Type B pancreatic cell (in vitro differentiated cells): ENCODE data around the gene LHPP. TPM values are rescaled to one million over a fixed set of nuclear protein-coding genes. Genes with fewer than 3 reads are reported as not detected.

Experiments
- DNase-seq: peaks from one replicate; pipeline ENCODE4 v3.0.0; 2021; ENCODE audit warnings: mixed read lengths; ENCODE audit not compliant: unreplicated experiment; ENCODE audit errors: extremely low spot score
- H3K27ac Mint-ChIP-seq: 2 replicates; pipeline ENCODE4 v1.8.0; 2021; ENCODE audit warnings: mild to moderate bottlenecking, mixed read lengths
- H3K27me3 Mint-ChIP-seq: 2 replicates; pipeline ENCODE4 v1.8.0; 2021; ENCODE audit warnings: mixed read lengths
- H3K36me3 Mint-ChIP-seq: 2 replicates; pipeline ENCODE4 v1.8.0; 2021; ENCODE audit warnings: mixed read lengths
- H3K4me1 Mint-ChIP-seq: one replicate; pipeline ENCODE4 v1.8.0; 2021; ENCODE audit warnings: mixed read lengths; ENCODE audit not compliant: unreplicated experiment
- H3K4me3 Mint-ChIP-seq: 2 replicates; pipeline ENCODE4 v1.8.0; 2021; ENCODE audit warnings: mild to moderate bottlenecking, mixed read lengths
- H3K9me3 Mint-ChIP-seq: 2 replicates; pipeline ENCODE4 v1.8.0; 2021; ENCODE audit warnings: mixed read lengths
- CTCF ChIP-seq: fragments of 200-600 bp; sonication (generic); conservative IDR thresholded peaks from 2 replicates; pipeline ENCODE4 v1.5.0; 2021; ENCODE audit warnings: antibody characterized with exemption, mild to moderate bottlenecking
- total RNA-seq: library from RNA; stranded (reverse); gene quantifications from 2 replicates; pipeline ENCODE4 v1.2.1, GENCODE V29; 2021; ENCODE audit warnings: low replicate concordance

LHPP gene
- total RNA-seq, 1 donor from 2014 or later, result 12.7 TPM

GRCh38 chr10:124564881-124565280 lies 103.3 kb downstream of the LHPP start:
- peaks cover 18% of the 10 kb centered on the region for H3K4me1 Mint-ChIP-seq
- no peak for TF ChIP-seq CTCF
- DNase-seq, result no peak
- H3K27me3 Mint-ChIP-seq, result peaks cover 5% of the 10 kb centered on the region
- no peaks in the 10 kb centered on the region for H3K36me3 Mint-ChIP-seq
- H3K9me3 Mint-ChIP-seq, result no peaks in the 10 kb centered on the region
- H3K4me3 Mint-ChIP-seq, result no peak overlapping the region
- no peak overlapping the region for H3K27ac Mint-ChIP-seq

DNA sequence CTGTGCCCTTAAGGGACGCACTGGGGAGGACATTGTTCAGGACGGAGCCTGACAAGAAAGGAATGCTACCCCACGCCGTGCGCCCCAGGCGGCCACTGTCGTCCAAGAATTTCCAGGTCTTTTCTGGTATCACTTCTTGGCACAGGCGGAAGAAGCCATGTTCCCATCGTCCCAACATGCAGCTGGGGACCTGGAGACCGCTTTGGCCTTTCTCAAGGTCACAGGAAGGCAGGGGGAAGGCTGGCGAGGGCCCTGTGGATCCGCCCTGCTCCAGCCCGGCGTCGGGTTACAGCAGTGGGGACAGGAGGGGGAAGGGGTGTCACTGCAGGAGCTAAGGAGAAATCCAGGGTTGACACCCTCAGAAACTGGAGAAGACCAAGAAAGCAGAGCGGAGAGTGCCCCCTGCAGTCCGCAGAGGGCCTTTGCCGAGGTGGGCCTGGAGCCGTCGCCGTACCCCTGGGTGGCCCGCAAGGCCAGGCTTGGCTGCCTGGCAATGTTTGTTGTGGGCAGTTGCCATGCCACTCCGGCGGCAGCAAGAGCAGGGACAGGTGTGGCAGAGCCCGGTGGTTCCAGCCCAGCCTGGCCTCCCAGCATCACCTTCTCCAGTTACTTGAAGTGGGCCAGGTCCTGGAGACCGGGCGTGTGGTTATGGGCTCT lies 104.1 kb downstream of the LHPP start:
- H3K36me3 Mint-ChIP-seq, result no peaks in the 10 kb centered on the region
- TF ChIP-seq CTCF, result peak; percentile 63
- H3K27ac Mint-ChIP-seq, result no peak overlapping the region
- no peaks in the 10 kb centered on the region for H3K9me3 Mint-ChIP-seq
- no peak for DNase-seq
- peaks cover 5% of the 10 kb centered on the region for H3K27me3 Mint-ChIP-seq
- no peak overlapping the region for H3K4me3 Mint-ChIP-seq
- H3K4me1 Mint-ChIP-seq, result peaks cover 12% of the 10 kb centered on the region

- H3K27ac Mint-ChIP-seq, result no peak overlapping the region
- H3K9me3 Mint-ChIP-seq, result no peaks in the 10 kb centered on the region
- no peak overlapping the region for H3K4me3 Mint-ChIP-seq
- DNase-seq, result no peak
- H3K36me3 Mint-ChIP-seq, result no peaks in the 10 kb centered on the region
- H3K4me1 Mint-ChIP-seq, result peaks cover 11% of the 10 kb centered on the region
- TF ChIP-seq CTCF, result no peak
- peaks cover 5% of the 10 kb centered on the region for H3K27me3 Mint-ChIP-seq
These were observed 104.7 kb downstream of the LHPP start for GRCh38 chr10:124566222-124566888.

DNA sequence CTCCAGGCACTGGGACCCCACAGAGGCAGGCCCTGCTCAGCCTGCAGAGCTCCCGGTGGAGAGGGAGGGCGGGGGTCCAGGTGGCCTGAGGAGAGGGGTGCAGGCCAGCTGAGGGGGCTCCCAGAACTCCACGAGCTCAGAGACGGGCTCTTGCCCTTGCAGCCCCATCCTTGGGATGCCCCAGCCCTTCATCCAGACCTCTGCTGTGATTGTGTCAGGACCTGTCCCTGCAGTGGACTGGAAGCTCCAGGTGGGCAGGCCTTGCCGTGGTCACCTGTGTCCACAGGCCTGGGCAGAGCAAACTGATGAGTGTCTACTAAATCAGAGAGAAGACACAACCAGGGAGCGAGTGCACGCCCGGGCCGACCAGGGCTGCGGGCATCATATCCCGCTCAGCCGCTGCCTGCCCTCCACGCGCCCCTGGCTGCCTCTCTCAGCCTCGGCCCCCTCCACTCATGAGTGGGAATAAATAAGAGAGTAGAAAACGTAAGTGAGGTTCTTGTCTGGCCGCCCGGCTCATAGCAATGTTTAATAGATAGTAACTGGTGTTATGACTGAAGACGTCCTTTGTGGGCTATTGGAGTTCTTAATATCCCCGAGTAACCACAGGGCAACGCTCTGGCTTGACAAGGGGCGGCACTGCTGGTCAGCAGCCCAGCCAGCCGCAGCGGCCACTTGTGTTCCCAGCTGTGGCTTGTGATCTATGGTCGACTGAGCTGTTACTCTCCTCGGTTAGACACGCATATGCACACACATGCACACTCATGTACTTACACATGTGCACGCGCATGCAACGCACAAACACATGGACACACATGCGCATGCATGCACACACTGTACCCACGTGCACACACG lies 105.6 kb downstream of the LHPP start:
- Mint-ChIP-seq H3K4me3 (no peak overlapping the region), H3K9me3 (no peaks in the 10 kb centered on the region), H3K27me3 (peaks cover 5% of the 10 kb centered on the region), H3K27ac (no peak overlapping the region), H3K36me3 (no peaks in the 10 kb centered on the region), H3K4me1 (peaks cover 11% of the 10 kb centered on the region)
- no peak for DNase-seq
- TF ChIP-seq CTCF, result no peak

DNA sequence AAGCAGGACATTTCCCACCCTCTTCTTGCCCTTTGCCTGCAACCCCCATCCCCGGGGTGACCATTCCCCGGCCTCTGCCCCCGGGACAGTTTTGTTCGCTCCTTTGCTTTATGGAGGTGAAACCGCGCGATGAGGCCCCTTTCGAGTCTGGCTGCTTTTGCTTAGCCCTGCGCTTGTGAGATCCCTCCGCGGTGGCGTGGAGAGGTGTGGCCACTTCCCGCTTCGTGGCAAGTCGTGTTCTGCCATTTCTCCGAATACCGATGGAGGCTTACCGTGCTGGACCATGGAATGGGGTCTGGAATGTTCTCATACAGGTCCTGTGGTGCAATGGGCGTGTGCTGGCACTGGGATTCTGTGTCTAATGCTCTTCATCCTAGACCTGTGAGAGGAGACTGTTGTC lies 106.7 kb downstream of the LHPP start:
- Mint-ChIP-seq H3K36me3 (no peaks in the 10 kb centered on the region), H3K9me3 (no peaks in the 10 kb centered on the region), H3K4me1 (peaks cover 11% of the 10 kb centered on the region), H3K27me3 (peaks cover 5% of the 10 kb centered on the region), H3K4me3 (no peak overlapping the region), H3K27ac (no peak overlapping the region)
- TF ChIP-seq CTCF, result no peak
- no peak for DNase-seq
